ENCODE results near the gene PCBP3.

Gene PCBP3

DNA sequence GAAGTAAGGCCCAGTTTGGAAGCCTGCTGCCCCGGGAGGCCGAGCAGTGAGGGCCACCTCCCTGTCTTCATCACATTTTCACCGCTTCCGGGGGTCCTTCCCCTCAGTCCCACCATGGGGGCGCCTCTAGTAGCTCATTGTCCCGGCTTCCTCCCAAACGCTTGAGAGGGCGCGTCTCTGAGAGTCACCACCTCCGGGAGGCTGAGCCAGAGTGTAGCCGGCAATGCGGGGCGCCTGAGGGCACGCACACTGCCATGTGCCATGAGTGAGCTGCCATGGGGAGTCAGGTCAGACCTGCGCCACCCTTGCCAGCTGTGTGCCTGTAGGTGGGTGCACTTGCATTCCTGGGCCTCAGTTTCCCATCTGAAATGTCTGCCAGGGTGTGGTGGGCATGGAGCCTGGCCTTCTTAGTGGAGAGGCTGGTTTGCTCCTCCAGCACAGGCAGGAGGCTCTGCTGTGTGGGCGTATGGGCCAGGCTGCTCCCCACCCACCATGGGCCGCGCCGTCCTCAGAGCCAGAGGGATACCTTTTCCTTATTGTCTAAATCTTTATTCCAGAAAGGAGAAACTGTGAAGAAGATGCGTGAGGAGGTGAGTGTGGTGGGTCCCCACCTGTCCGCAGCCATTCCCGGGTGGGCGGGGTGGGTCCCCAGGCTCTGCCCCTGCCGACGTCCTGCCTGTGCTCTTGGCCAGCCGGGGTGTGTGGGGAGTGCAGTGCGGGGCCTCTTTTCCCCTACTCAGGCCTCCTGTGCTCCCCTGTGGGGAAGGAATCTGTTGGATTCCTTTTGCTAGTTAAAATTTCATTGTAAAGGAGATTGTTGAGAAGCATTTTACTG, 256.7 kb downstream of the PCBP3 start:
- DNase-seq, result no peak

DNA sequence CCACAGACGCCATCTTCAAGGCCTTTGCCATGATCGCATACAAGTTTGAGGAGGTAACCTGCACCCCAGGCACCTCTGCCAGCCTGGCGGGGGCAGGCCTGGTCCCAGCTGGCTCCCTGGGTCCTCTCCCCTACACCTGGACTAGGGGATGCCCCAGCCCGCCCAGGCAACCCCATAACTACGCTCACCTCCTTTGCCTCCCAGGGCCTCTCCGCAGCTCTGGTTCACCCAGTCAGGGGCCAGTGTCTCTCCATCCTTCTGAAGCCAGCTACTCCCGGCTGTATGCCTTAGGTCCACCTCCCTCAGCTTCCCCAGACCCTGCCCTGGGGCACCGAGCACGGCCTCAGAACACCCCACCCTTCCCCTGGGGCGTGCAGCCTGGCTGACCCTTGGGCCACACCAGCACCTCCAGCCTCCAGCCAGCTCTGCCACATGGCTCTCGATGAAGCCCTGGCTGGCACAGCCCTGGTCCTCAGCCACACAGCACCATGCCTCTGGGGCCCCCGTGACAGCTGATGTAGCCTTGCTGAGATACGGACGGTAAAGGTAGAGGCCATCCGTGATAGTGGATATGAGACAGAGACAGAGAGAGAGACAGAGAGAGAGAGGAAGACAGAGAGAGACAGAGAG, 257.7 kb downstream of the PCBP3 start:
- no peak for DNase-seq

DNA sequence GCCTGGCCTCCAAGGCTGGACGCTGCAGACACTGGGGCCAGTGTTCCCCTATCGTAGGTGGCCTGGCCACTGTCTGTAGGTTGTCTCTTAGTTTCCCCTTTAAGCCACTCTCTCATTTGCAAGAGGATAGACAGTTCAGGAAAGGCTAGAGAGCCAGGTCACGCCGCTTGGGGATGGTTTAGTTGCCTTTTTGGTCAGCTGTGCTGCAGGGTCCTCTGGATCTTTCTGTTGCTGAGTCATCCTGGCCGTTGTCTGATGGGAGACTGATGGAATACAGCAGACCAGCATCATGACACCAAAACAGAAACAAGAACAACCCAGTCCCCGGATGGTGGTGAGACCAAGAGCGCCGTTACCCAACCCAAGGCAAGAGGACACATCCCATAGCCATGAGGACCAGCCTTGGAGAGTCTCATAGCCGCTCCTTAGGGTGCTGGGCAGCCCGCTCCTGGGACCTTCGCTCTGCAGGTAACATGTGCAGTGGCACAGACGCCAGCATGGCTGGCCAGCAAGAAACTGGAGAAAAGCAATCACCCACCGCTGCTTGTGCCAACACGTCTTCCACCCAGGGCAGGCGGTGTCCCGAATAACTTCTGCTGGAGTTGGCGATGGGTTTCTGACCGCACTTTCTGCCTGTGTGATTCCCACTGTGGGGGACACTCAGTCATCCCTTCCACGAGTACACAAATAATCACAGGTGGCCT, 258.9 kb downstream of the PCBP3 start:
- DNase-seq, result no peak

DNA sequence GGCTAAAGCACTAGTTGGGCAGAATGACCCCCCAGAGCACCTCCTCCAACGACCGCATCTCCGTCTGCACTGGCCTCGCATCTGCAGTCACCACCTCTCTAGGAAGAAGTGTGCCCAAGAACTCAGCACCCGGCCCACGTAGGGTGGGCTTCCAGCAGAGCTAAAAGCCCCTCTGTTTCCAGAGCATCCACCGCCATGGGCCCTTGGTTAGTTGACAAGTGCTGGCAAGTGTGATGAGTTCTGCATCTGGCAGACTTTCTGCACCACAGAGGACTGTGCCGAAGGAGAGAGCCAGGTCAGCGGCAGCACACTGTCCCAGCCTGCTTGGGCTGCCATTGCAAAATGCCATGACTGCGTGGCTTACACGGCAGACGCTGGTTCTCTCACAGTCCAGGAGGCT, 261.7 kb downstream of the PCBP3 start:
- no peak for DNase-seq

DNA sequence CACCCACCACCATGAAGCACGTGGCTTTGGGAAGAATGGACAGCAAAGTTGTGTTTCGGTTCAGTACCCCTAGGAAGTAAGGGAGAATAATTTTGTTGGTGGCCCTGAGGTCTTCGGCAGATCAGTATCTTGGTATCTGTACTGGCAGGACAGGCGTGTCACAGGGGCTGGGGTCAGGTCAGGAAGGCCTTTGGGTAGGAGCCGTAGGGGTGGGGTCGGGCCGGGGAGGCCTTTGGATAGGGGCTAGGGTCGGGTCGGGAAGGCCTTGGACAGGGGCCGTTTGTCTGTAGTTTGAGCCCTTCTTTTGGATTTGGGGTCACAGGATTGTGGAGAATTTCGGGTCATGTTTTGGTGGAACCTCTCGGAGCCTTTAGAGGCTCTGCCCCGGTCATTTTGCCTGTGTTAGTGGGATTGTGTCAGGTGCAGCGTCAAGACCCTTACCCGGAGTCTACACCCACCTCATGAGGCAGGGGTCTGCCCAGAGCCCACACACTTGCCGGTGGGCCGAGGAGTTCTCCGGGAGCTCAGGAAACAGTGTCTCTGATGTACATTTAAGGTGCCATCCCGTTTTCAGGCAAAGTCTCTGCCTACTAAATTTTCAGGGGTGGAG, 262.8 kb downstream of the PCBP3 start:
- no peak for DNase-seq

DNA sequence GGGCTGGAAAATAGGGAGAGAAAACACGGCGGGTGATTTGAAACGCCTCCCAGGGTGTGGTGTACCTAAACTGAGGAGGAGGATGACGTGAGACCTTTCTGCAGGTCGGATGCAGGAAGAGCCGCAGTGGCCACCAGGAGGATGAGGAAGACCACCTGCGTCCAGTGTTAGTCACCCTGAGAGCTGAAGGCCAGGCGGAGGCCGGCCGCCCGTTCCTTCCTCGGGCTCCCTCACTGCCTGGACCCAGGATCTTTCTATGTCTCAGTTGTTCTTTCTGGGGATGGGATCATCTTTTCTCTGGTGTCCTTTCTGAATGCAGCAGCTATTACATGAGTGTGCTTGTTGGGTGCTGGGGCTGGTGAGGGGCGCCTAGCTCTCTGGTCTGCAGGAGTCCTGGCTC, 263.3 kb downstream of the PCBP3 start:
- no peak for DNase-seq

DNA sequence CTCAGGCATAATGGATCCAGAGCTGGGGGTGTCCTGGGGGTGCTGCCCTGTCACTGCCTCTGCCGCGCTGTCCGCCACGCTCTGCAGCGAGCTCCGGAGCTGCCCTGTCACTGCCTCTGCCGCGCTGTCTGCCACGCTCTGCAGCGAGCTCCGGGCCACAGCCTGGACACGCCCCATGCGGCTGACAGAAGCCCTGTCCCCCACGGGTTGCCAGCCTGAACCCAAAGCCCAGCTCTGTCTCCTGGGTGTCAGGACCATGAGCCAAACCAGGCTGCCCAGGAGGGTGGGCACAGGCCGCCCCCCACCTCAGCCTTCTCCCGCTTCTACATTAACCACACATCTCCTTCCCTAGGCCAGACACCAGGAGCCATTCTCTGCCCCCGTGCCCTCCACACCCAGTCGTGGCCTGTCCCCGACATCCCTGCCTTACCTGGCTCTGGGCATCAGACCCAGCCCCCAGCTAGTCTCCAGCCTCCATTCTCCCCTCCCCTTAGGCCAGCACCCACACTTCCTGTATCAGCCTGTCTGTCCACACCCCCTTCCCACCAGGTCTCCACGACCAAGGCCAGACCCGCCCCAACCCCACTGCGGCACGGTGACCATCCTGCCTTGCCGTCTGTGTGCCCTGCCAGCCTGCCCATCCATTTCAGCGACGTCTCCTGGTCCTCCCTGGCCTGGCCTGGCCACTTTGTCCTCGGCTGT, 265.2 kb downstream of the PCBP3 start:
- no peak for DNase-seq

DNA sequence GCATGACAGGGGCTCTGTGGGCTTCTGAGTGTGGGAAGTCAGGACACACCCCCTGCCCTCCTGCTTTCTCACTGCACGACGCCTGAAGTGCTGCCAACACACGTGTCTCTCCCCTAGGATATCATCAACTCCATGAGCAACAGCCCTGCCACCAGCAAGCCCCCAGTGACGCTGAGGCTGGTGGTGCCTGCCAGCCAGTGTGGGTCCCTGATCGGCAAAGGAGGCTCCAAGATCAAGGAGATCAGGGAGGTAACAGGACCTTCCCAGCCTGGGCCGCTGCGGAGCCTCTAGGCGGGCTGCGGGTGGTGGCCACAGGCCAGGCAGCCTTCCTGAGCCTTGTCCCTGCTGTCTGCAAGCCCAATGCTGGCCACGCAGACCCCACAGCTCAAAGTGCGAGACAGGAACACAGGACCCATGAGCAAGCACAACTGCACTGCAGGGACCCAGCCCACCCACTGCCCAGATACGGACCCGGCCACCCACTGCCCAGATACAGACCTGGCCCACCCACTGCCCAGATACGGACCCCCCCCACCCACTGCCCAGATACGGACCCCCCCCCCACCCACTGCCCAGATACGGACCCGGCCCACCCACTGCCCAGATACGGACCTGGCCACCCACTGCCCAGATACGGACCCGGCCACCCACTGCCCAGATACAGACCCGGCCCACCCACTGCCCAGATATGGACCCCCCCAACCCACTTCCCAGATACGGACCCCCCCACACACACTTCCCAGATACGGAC, 265.9 kb downstream of the PCBP3 start:
- no peak for DNase-seq

DNA sequence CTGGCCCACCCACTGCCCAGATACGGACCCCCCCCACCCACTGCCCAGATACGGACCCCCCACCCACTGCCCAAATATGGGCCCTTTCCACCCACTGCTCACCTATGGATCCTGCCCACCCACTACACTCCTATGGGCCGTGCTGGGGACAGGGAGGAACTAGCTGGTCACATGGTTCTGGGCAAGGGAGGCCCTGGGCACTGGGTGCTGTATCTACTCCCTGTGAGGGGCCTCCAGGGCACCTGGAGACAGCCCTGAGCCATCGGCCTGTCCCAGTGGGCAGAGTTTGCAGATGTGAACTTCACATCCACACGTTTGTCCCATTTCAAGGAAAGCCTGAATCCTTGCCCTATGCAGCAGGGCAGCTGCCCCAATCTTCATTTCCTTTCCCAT, 266.6 kb downstream of the PCBP3 start:
- DNase-seq, result no peak

DNA sequence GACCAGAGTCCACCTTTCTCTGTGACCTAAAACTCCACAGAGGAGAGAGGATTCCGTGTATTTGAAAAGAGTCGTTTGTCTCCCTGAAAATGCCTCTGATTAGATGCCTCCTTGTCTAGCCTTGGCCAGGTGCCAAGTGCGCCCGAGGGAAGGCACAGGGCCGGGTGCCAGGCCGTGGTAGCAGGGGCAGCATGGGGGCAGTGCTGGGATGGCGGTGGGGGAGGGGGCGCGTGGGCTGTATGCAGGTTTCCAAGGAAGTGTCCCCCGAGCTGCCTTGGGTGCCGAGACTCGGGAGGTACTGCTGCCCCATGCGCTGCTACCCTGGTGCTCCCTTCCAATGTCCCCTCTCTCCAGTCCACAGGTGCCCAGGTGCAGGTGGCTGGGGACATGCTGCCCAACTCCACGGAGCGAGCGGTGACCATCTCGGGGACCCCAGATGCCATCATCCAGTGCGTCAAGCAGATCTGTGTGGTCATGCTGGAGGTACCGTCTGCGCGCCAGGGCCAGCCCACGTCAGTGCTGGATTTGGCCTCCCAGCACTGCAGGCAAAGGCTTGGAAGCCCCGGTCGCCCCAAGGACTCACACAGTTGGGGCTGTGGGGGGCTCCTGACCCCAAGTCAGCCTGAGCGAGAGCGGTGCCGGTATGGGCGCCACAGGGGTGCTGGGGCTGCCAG, 267.2 kb downstream of the PCBP3 start:
- DNase-seq, result no peak

DNA sequence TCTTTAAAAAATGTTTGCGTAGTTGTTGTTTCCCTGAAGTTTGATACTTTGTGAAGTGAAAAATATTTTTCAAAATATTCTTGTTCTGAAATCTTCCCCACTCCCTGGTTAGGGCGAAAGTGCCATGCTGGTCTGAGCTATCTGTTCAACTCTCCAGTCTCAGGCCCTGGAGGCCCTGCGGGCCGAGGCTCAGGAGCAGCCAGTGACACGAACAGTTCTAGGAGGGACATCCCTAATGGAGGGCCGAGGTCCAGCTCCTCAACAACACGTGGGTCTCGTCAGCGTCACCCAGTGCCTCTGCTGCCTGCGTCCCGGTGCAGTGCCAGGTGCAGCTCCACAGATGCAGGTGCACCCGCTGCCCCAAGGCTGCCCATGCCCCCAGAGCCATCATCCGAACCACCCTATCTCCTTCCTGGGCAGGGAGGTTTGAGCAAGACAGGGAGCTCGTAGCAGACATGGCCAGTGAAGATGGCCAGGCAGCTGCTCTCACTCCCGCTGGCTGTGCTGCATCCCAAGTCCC, 268.3 kb downstream of the PCBP3 start:
- DNase-seq, result no peak

DNA sequence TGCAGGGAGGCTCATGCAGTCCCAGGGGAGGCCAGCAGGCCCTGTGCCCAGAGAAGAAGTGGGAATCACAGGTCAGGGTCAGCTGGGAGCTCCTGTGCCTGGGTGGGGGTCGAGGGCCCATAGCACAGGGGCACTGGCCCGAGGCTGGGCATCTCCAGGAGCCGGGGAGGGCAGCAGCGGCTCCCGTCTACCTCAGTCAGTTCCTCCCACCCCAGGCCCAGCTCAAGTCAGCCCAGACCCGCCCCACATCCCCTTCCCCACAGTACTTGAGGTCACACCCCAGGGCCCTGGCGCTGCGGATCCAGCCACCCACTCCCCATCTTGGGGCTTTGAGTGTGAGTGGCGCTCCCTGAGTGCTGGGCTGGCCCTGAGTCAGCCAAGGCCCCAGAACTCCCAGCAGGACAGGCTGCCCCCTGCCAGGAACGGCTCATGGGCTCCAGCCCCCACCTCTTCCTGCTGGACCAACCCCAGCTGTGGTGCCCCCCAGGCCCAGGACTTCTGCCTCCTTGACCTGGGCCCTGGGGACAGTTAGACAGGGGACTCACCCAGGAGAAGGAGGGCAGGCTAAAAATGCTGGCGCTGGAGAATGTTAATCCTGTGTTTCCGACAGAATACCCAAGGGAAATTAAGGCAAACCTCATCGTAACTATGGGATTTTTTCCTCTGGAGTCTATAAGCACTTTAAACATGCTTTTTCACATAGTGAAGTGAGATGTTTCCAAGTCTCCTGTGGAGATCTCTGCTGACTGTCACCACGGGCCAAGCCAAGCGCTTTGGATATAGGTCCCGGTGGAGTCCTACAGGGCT, 269.3 kb downstream of the PCBP3 start:
- DNase-seq, result no peak

DNA sequence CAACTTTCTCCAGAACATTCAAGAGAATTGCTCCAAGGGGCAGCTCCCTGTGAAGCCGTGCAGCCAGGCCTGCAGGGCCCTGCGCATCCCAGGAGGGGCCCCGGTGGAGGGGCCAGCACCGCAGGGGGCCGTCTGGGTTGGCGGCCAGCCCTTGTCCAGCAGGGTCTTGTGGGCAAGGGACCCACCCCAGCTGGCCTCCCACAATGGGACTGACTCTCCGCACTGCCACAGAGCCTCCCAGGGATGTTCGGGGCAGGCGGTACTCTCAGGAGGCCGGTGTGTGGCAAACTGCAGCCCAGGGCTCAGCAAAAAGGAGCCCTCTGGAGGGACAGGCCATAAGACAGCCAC, 269.9 kb downstream of the PCBP3 start:
- no peak for DNase-seq

DNA sequence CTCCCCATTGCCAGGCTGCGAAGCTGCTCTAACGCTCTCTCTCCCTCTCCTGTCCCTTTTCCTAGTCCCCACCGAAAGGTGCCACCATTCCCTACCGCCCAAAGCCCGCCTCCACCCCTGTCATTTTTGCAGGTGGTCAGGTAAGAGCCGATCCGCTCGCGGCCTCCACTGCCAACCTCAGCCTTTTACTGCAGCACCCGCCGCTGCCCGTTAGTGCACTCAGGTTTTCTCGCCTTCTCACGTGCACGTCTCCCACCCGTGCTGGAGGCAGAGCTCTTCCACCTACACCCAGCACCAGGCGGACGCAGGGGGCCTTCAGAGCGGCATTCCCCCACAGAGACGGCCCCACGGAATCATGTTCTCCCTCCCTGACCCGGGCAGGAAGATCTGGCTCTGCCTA, 270.4 kb downstream of the PCBP3 start:
- DNase-seq, result no peak

DNA sequence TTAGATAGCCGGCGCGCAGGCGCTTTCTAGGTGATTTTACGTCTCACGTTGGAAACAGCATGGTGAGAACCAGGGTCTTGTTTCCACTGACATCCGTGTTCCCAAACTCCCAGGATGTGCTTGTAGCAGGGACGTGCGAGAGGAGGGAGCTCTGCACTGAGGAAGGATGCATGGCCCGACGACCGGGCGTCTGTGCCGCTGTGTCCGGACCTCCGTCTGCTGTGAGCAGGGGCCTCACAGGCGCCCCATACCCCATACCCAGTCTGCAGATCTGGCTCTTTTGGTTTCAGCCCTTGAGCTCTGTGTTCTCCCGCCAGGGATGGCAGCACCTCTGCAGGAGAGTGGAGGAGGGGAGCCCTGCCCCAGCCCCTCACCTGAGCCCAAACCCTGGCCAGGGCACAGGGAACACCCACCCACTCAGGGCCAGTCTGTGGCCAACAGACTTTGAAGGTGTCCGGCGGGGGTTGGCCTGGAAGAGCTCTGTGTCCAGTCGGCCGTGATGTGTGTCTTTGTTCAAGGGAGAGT, 270.9 kb downstream of the PCBP3 start:
- no peak for DNase-seq

DNA sequence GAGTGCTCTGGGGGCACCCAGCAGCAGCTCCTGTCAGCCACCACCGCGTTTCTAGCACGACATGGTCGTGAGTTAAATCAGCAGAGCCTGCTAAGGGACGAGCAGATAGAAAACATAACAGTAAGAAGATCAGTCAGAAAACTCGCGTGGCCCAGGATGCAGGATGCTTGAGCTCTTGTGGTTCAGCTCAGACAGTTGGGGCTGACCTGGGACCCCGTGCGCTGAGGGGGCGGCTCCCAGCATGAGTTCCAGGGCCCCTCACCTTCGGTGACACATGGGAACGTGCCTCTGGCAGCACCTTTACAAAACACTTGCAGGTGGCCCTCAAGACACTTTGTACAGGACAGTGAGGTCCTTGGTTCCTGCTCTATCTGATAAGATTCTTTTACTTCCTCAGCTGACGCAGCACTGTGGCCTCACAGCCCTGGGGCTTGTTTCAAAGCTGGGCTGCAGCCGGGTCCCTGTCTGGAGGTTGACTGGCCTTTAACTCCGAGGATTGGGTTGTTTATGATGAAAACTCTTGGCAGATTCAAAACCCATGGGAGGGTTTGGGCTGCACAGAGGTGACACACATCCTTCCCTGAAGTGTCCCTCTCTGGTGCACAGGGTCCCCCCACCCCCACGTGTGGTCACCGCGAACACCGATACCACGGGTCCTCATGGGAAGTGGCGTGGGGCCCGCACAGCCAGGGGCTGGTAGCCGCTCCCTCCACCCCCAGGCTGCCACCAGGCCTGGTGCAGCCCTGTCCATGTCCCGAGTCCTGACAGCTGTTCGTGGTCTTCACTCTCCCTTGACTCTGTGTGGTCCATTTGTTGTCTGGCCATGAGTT, 272.7 kb downstream of the PCBP3 start:
- no peak for DNase-seq

DNA sequence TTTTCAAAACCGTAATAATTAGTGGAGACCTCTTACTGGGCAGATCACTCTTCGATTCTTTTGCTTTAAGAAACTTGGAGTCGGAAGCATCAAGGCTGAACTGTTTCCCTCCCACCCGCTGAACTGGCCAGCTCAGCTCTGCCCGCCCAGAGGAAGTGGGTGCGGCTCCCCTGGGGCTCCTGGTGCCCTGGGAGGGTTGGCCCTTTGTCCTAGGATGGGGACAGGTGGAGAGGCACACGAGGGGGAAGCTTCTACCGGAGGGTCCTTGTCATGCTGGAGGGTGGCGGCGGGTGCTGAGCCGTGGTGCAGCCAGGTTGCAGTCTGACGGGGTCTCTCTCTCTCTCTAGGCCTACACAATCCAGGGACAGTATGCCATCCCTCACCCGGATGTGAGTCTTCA, 273.7 kb downstream of the PCBP3 start:
- no peak for DNase-seq

DNA sequence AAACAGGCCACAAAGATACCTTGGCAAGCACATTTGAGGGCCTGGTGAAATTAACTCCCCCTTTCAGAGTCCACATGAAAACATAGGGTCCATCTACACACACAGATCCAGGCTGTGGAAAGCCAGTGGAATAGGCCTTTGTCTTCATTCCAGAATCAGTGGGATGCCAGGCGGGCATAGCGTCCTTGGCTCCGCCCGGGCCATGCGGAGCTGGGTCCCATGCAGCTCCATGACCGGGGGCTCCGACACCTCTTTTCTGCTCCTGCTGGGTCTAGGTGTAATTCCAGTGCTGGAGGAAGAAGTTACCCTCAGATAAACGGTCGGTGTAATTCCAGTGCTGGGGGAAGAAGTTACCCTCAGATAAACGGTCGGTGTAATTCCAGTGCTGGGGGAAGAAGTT, 274.5 kb downstream of the PCBP3 start:
- no peak for DNase-seq

DNA sequence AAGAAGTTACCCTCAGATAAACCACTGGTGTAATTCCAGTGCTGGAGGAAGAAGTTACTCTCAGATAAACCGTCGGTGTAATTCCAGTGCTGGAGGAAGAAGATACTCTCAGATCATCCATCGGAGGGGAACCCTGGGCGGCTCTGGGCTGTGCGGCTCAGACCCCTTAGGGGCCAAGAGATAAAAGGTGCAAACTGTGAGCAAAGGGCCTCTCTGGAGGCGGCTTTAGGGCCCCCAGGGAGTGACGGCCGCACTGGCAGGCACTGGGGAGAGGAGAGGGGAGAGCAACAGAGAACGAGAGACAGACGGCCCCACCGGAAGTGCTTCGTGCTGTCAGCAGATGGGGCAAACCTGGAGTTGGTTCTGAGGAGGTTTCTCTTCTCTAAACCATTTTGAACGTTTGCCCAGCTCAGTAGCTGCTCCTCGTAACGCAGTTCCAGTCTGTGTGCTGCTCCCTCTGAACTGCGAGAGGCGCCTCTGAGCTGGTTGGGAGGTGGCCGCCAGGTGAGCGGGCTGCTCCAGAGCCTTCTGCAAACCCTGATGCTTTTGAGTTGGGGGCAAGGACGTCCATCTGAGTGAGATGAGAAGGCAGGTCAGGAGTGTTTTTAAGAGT, 275.4 kb downstream of the PCBP3 start:
- no peak for DNase-seq

All from NCI-H748 treated with DMSO at 0.1 percent for 48 hours (cell line).